ENCODE data around the gene HEMK1.
A peak's percentile ranks its signal among the peaks of the same experiment; 100 is the strongest.

HEMK1 gene

DNA sequence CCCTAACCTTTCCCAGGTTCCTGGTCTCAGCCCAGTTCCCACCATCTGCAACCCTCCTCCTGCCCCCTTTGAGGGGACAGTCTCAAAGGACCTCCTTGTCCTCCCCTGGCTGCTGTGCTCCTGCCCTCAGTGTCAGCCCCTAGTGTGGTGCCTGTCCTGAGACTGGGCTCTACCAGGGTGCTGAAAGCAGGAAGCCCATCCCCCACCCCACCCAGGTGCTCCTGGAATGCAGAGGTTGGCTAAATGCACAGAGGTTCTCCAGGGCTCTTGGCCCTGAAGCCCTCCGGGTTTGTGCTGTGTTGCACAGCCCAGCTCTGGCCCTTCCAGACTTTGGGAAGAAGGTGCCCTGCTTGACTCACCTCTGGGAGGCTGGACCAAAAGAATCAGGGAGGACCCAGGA, 23.5 kb upstream of the HEMK1 start:
- DNase-seq (ENCODE audit: low read depth in 2 of 2), result no peak

GRCh38 chr3:50549226-50549625, 20.1 kb upstream of the HEMK1 start:
- DNase-seq (ENCODE audit: low read depth in 2 of 2), result no peak

DNA sequence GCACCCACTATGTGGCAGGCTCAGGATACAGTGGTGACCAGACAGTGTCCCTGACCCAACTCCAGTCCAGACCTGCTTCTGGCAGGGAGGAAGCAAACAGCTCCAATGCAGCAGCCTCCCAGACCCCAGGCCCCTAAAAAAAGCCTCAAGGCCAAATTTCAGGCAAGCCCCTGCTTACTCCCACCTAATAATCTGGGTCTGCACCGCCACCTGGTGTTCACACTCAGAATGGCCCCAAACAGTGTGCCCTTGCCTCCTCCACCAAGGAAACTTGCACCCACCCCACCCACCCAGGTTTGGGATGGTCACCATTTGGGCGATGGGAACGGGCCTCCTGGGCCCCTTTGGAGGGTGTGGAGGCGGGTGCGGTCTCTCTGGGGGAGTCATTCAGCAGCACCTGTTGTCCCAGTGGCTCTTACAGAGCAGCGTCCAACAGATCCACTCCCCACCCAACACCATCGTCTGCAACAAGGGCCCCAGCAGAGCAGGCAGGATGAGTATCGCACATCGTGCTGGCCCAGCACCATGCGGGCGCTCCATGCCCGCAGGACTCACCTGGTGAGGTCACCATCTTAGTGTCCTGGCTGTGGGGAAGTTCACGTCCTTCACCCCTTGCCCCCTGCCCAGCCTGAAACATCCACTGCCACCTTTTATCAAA, 19.1 kb upstream of the HEMK1 start:
- peak in 1 of 2 experiments; percentile 68 for DNase-seq (ENCODE audit: low read depth in 2 of 2)

DNA sequence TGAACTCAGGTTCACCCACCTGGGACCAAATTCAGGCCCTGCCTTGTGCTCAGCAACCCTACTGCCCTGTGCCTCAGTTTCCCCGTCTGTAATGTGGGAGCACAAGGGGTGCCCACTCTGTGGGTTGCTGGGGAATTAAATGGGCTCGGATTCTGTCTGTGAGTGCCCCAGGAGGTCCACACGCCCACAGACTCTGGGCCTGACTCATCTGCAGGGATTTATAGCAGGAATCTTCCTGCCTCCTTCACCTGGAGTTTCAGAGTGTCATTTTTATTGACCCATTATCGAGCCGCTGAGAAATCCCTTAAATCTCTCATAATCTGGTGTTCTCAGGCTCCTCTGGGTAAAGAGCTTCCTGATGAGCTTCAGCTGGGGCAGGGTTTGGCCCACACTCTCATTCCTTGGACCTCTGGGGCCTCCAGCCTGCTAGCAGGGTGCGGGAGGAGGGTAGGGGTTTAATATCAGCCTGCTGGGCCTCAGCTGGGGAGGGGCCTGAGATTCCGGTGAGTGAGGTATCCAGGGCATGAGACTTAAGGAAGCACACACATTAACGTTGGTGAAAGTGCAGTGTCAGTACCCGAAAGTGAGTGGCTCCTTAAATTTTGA, 18.2 kb upstream of the HEMK1 start:
- no peak for DNase-seq (ENCODE audit: low read depth in 2 of 2)

DNA sequence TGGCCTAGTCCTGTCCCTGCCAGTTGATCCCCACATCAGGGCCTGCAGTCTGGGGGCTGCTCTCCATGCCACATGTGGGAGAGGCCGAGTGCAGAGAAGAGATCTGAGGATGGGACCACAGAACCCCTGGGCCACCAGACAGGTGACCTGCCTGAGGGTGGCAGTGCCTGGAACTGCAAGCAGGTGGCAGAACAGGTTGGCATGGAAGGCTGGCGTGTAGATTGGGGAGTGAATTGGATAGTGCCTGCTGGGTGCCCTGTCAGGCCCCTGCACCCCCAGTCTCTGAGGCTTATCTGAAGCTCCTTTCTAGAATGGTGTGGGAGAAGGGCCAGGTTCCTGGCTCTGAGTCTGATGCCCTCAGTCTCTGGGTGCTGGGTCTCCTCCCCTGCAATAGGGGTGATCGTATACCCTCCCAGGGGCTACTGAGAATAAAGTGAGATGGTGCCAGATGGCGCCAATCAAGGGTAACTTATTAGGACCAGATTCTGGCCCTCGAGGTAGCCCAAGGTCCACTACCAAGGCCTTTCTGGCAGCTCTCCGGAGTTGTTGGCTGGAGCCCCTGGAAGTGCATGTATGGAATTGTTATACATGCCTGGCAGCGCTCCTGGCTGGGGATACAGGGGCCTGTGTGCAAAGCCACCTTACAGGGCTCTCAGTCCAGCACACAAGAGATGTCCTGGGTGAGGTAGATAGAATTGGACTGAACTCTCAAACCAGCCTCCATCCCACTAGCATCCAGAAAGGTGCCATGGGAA, 17.5 kb upstream of the HEMK1 start:
- DNase-seq (ENCODE audit: low read depth in 2 of 2), result no peak

DNA sequence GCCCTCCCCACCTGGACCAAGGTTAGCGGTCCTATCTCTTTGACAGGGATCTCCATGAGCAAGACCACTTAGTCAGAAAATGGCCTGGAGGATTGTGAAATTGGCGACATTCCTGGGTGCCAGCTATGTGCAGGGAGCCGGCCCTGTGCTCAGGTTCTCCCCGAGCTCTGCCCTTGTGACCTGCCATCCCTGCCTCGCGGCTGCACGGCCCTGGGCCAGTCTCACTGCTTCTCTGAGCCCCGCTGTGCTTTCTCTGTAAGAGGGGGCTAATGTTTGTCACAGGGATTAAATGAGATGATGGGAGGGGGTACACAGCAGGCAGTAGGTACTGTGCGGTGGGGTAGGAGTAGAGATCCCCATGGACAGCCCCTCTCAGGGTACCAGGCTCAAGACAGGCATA, 16.7 kb upstream of the HEMK1 start:
- no peak for DNase-seq (ENCODE audit: low read depth in 2 of 2)

GRCh38 chr3:50554553-50554952, 14.8 kb upstream of the HEMK1 start:
- DNase-seq (ENCODE audit: low read depth in 2 of 2), result no peak

DNA sequence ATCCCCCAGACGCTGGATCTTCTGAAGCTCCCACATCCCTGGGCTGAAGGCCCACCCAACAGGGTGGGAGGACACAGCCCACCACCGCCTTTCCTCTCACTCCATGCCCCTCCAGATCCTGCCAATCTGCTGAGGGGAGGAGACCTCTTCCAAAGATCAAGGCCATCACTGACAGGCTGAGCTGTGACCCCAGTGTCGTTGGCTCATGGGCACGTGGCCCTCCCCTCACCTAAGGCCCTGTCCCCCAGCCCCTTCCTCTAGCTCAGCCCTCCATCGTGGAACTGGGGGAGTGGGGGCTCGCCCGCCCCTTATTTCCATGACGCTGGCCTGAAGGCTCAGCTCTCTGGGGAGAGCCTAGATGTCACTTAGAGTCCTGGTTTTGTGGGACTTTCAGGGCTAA, 12.2 kb upstream of the HEMK1 start:
- DNase-seq (ENCODE audit: low read depth in 2 of 2), result no peak

GRCh38 chr3:50557915-50558314, 11.4 kb upstream of the HEMK1 start:
- DNase-seq (ENCODE audit: low read depth in 2 of 2), result no peak

GRCh38 chr3:50559702-50560101, 9.6 kb upstream of the HEMK1 start:
- no peak for DNase-seq (ENCODE audit: low read depth in 2 of 2)

DNA sequence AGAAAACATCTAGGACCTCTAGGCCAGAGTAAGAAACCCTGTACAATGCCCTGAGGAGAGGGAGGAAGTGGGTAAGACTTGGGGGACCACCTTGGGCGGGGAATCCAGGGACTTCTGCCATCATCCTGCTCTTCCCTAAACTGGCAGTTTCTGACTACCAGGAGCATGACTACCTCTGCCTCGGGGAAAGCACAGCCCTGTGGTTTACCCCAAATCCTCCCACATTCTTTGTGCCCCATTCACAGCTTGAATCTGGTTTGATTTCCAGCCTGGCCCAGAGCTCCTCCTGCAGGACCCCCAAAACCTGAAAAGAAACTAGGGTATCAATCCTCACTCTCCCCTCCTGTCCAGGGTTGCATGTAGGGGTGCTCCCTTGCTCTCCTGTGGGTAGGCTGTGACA, 6.5 kb upstream of the HEMK1 start:
- no peak for DNase-seq (ENCODE audit: low read depth in 2 of 2)

DNA sequence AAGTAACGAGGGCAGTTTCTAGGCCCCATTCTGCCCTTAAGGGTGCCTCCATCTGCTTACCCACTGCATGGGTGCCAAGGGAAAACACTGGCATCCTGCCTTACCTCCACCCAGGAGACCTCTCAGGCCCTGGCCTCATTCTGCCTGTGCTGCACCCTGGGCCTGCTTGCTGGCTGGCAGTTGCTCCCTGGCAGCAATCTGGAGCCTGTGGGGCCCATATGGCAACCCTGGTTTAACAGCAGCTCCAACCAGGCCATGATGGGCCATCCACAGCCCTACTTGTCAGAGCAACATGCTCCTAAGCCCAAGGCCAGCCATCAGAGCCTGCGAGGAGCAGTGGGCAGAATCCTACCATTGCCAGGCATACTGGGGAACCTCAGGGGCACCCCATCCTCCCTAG, 5.5 kb upstream of the HEMK1 start:
- no peak for DNase-seq (ENCODE audit: low read depth in 2 of 2)

DNA sequence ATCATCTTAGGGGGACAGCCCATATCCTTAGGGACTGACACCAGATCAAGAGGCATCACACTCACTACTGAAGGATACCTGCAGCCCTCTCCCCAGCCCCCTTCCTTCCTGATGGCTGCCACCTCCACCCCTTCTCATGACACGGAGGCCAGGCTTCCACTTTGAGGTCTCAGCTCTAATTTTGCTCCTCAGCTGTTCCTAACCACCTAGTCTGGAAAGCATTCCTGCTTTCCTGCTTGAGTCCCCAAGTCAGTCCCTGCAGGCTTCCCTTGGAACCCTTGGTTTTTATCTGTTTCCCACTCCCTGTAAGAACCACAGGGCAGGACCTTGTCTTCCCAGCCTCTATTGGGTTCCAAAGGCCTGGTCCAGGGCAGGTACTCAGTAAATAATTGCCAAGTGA, 5.0 kb upstream of the HEMK1 start:
- DNase-seq (ENCODE audit: low read depth in 2 of 2), result no peak

- DNase-seq (ENCODE audit: low read depth in 2 of 2), result no peak
Measured at GRCh38 chr3:50567011-50567385, 2.3 kb upstream of the HEMK1 start.

- peak; percentile 90 to 96 for DNase-seq (ENCODE audit: low read depth in 2 of 2)
Measured at GRCh38 chr3:50567386-50568167, 1.7 kb upstream of the HEMK1 start, which contains the start of gene C3orf18. Gene C3orf18, minus strand, starts transcription at chr3:50567747. Its CDS starts 2,048 bp downstream, at chr3:50565699.

DNA sequence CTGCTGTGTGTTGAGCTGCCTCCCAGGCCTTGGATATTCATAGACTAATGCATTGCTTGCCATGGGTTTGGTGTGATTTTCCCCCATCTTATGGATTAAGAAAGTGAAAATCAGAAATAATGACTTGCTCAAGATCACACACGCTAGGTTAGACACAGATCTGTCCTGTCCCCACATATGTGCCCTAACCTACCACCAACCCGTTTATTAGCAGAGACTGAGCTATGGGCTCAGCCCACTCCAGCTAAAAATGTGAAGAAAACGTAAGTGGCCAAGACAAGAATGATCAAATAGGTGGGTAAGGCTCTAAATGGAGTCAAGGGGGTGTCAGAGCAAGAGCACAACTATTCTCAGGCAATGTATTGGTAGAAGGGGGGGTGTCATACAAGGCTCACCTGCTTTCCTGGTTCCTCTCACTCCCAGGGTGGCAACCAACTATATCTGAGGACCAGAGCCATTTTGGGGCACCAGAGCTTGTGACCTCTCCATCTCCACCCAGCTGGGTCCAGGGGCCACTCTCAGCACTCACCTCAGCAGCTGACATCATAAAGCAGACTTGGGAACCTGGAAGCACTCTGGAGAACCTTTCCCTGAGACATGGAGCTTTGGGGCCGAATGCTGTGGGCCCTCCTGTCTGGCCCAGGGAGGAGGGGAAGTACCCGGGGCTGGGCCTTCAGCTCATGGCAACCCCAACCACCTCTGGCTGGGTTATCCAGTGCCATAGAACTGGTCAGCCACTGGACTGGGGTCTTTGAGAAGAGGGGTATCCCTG, 1.4 kb downstream of the HEMK1 start:
- DNase-seq (ENCODE audit: low read depth in 2 of 2), result no peak

DNA sequence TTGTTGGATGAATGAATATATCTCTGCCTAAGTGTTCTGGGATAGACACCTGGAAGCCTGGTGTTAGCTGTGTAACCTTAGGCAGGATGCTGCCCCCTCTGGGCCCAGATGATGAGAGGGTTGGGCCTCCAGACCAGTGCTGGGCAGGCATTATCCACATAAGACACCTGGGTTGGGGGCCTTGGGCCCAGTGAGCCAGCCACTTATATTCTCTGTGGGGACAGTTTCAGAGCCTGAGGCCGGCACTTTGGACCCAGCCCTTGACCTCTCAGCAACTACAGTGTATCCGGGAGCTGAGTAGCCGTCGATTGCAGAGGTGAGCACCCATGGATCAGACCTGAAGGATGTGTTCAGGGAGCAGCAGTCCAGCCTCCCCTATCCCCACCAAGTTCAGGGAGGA, 2.2 kb downstream of the HEMK1 start:
- DNase-seq (ENCODE audit: low read depth in 2 of 2), result no peak

DNA sequence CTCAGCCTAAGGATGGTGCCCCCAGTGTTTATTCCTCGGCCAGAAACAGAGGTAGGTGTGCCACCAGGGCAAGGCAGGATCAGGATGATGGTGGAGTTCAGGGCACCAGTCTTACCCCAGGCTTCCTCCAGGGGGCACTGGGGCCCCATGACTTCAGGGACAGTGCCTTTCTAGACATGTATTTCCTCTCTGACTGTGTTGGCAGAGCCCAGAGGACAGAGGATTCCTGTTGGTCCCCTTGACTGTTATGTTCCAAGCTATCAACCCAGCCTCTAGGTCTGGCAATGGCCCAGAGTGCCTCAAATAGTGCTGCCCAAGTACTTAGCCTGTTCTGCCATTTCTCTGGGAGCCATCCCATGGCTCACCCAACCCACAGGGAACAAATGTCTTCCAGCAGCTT, 2.8 kb downstream of the HEMK1 start:
- DNase-seq (ENCODE audit: low read depth in 2 of 2), result peak; percentile 63 to 83

- no peak for DNase-seq (ENCODE audit: low read depth in 2 of 2)
Measured at GRCh38 chr3:50572801-50573371, 3.6 kb downstream of the HEMK1 start.

- peak; percentile 52 to 66 for DNase-seq (ENCODE audit: low read depth in 2 of 2)
Measured at GRCh38 chr3:50573566-50574443, 4.5 kb downstream of the HEMK1 start.

Measured in stimulated activated CD4-positive, alpha-beta T cell treated with anti-CD3 and anti-CD28 coated beads, Interleukin-12 subunit alpha, Interleukin-12 subunit beta, amount 100 ng/mL, for 24 hours (primary cell).